PC-3 (cell line): Measurements from ENCODE around the gene NPAT.

Experiments used
- CTCF ChIP-seq: fragments of 300-600 bp; sonication (generic); conservative IDR thresholded peaks from 2 replicates; pipeline ENCODE4 v1.5.1; 2017; ENCODE audit warnings: antibody characterized with exemption, low read depth, mild to moderate bottlenecking, low read length
- EZH2 ChIP-seq: fragments of 300-600 bp; sonication (generic); IDR thresholded peaks from one replicate; pipeline ENCODE4 v1.6.1; 2017; ENCODE audit warnings: antibody characterized with exemption, mild to moderate bottlenecking, low read length; ENCODE audit not compliant: unreplicated experiment

- TF ChIP-seq EZH2 (no peak), CTCF (no peak)
These were observed 47.1 kb upstream of the NPAT start for GRCh38 chr11:108269583-108269982.
